HG03097 (cell line): Measurements from ENCODE around the gene USP10.

Experiments used
- ATAC-seq: cut with Tn5 transposase; IDR thresholded peaks from one replicate; pipeline ENCODE4 v1.9.1; 2021; ENCODE audit not compliant: unreplicated experiment, low FRiP score

USP10 gene

GRCh38 chr16:84794626-84795025 is 94.8 kb downstream of the USP10 start:
- ATAC-seq: no peak

GRCh38 chr16:84795329-84796053 is 95.7 kb downstream of the USP10 start:
- ATAC-seq: no peak

- no peak for ATAC-seq
Observed at GRCh38 chr16:84800158-84800978, 100.6 kb downstream of the USP10 start.

- ATAC-seq: no peak
Observed at GRCh38 chr16:84803146-84803545, 103.3 kb downstream of the USP10 start.

GRCh38 chr16:84804326-84804725 is 104.5 kb downstream of the USP10 start:
- no peak for ATAC-seq

- no peak for ATAC-seq
Observed at GRCh38 chr16:84806256-84806889, 106.6 kb downstream of the USP10 start.

- no peak for ATAC-seq
Observed at GRCh38 chr16:84806890-84807258, 107.1 kb downstream of the USP10 start.

GRCh38 chr16:84807776-84808175 is 108.0 kb downstream of the USP10 start:
- no peak for ATAC-seq

- ATAC-seq: no peak
Observed at GRCh38 chr16:84808826-84809225, 109.0 kb downstream of the USP10 start.

GRCh38 chr16:84810518-84811273 is 110.9 kb downstream of the USP10 start:
- ATAC-seq: no peak

GRCh38 chr16:84811529-84811928 is 111.7 kb downstream of the USP10 start:
- ATAC-seq: no peak

GRCh38 chr16:84813141-84813934 is 113.5 kb downstream of the USP10 start:
- no peak for ATAC-seq

GRCh38 chr16:84815462-84815861 is 115.7 kb downstream of the USP10 start:
- ATAC-seq: no peak

GRCh38 chr16:84816023-84816422 is 116.2 kb downstream of the USP10 start:
- no peak for ATAC-seq

- ATAC-seq: no peak
Observed at GRCh38 chr16:84816485-84816884, 116.7 kb downstream of the USP10 start.

- no peak for ATAC-seq
Observed at GRCh38 chr16:84817206-84817605, 117.4 kb downstream of the USP10 start.

GRCh38 chr16:84817613-84818012 is 117.8 kb downstream of the USP10 start:
- no peak for ATAC-seq

- no peak for ATAC-seq
Observed at GRCh38 chr16:84818133-84818532, 118.3 kb downstream of the USP10 start.

GRCh38 chr16:84818989-84819643 is 119.3 kb downstream of the USP10 start:
- ATAC-seq: no peak
